WI38 (cell line): ENCODE data around the gene E2F8.
A peak's percentile ranks its signal among the peaks of the same experiment; 100 is the strongest.

Experiments
- H3K4me3 ChIP-seq: 2 replicates; pipeline ENCODE4 v1.5.1; 2011; ENCODE audit warnings: low read depth, mild to moderate bottlenecking, control low read depth, low read length
- CTCF ChIP-seq: IDR thresholded peaks from 2 replicates; pipeline ENCODE4 v1.5.1; 2012; ENCODE audit warnings: low read depth, mild to moderate bottlenecking, control low read depth, low read length

E2F8 gene, protein sequence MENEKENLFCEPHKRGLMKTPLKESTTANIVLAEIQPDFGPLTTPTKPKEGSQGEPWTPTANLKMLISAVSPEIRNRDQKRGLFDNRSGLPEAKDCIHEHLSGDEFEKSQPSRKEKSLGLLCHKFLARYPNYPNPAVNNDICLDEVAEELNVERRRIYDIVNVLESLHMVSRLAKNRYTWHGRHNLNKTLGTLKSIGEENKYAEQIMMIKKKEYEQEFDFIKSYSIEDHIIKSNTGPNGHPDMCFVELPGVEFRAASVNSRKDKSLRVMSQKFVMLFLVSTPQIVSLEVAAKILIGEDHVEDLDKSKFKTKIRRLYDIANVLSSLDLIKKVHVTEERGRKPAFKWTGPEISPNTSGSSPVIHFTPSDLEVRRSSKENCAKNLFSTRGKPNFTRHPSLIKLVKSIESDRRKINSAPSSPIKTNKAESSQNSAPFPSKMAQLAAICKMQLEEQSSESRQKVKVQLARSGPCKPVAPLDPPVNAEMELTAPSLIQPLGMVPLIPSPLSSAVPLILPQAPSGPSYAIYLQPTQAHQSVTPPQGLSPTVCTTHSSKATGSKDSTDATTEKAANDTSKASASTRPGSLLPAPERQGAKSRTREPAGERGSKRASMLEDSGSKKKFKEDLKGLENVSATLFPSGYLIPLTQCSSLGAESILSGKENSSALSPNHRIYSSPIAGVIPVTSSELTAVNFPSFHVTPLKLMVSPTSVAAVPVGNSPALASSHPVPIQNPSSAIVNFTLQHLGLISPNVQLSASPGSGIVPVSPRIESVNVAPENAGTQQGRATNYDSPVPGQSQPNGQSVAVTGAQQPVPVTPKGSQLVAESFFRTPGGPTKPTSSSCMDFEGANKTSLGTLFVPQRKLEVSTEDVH

DNA sequence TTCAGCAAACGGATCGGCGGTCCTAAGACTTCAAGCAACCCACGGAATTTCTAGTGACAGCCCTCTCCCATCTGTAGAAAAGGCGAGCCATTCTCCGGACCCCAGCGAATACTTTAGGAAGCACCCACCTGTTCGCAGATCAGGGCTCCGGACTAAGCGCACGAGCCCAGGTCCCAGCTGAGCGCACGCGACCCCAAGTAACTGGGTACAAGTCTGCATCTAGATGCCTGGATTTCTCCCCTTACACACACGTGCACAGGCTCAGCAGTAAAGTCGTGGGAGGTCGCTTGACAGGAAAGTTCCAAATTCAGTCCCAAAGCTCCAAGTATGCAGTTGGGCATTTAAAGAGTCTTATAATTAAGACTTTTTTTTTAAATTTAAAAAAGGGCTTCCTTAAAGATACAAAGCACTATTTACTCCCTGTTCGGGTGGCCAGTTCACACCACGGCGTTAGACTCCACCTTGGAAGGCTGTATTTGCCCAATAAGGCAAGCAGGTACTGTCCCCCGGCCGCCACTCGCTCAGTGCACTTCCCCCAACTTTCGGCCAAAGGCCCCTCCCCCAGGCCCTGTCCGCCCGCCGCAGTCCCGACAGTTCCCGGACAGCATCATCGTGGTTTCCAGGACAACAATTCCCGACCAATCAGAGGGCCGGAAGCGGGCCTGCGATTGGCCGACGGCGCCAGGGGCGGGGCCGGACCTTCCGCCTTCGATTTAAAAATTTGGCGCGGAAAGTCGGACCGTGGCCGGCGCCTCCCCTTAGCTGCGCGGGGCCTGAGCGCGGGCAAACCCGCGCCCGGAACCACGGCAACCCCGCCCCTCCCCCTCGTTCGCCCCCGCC, at the start of gene E2F8:
TSS of gene E2F8 (minus strand) at position 526 of the 840 bp plus-strand sequence. CDS start 824 bp downstream, outside the sequence.
- no peak for TF ChIP-seq CTCF
- peak within 1 kb of the TSS; percentile 74 for H3K4me3 ChIP-seq

DNA sequence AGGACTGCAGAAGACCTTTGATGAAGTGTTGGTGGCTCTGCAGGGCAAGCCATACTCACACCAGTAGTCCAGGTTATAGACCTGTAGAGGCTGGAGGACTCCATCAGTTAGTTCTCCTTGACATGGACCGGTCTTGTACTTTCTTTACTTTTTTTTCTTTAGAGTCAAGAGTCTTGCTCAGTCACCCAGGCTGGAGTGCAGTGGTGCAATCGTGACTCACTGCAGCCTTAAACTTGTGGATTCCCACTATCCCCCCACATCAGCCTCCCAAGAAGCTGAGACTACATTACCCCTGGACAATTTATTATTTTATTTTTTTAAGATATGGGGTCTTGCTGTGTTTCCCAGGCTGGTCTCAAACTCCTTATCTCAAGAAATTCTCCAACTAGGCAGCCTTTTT, 49.6 kb upstream of the E2F8 start:
- no peak for TF ChIP-seq CTCF
- H3K4me3 ChIP-seq: no peak overlapping the region

DNA sequence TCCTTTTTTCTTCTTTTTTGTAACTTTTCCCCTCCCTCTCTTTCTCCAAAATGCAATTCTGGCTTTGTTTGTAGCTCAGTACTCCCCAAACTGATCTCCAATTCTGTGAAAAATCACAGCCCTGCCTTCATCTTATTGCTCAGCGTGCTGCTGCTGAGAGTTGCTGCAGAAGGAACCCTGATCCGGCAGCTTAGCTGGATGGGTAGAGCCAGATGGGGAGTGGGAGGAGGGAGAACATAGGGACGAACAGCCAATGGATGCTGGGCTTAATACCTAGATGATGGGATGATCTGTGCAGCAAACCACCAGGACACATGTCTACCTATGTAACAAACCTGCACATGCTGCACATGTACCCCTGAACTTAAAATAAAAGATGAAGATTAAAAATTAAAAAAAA, 47.5 kb upstream of the E2F8 start:
- no peak for TF ChIP-seq CTCF
- no peak overlapping the region for H3K4me3 ChIP-seq

DNA sequence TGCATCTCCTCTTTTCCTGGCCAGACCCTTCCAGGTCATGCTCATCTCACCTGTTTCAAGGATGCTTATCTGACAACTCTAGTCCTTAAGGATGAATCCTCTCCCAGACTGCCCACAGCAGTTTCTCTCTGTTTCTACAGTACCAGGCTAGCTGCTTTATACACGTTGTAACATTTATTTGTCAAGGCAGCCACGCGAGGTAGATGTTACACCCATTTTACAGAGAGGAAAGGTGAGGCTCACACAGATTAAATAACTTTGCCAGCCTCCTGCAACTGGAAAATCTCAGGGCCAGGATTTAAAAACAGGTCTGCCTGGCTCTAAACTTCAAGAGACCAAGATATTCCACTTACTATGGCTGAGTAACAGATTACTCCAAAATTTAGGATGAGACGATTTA, 45.7 kb upstream of the E2F8 start:
- no peak for TF ChIP-seq CTCF
- no peak overlapping the region for H3K4me3 ChIP-seq

- no peak overlapping the region for H3K4me3 ChIP-seq
- no peak for TF ChIP-seq CTCF
Measured at GRCh38 chr11:19284881-19285280, 44.1 kb upstream of the E2F8 start.

DNA sequence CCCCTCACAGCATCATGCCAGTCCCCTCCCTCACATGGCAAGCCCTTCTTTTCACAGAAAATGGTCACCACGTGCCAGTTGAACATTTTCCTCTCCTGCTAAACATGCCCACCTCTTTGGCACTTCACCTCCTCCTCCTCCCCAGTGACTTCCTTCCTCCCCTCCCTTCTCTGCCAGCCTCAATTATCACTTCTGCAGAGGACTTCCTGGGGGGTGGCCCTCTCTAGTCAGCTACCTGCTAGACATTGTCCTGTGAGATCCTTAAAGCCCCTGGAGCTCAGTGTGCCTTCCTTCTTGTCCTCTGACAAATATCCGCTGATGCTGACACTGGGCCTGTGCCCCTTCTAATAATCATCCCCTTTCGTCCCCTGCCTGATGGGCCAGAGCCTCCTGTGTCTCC, 43.2 kb upstream of the E2F8 start:
- TF ChIP-seq CTCF: no peak
- H3K4me3 ChIP-seq: no peak overlapping the region
